HG02642 (cell line): ENCODE results near the gene C11orf97.
A peak's percentile ranks its signal among the peaks of the same experiment; 100 is the strongest.
"Not testable (repeated sequence)": the region's sequence is repeated elsewhere in the genome, so short reads cannot be mapped to it uniquely, and the experiment has no call there.

ENCODE experiments used
- ATAC-seq: cut with Tn5 transposase; IDR thresholded peaks from one replicate; pipeline ENCODE4 v1.9.1; 2021; ENCODE audit warnings: mild to moderate bottlenecking; ENCODE audit not compliant: unreplicated experiment, poor library complexity

Gene C11orf97

GRCh38 chr11:94511932-94512781 lies at the start of gene C11orf97:
TSS of gene C11orf97 (plus strand) at chr11:94512461. CDS start at chr11:94512529, 68 bp downstream.
- peak; percentile 90 for ATAC-seq

DNA sequence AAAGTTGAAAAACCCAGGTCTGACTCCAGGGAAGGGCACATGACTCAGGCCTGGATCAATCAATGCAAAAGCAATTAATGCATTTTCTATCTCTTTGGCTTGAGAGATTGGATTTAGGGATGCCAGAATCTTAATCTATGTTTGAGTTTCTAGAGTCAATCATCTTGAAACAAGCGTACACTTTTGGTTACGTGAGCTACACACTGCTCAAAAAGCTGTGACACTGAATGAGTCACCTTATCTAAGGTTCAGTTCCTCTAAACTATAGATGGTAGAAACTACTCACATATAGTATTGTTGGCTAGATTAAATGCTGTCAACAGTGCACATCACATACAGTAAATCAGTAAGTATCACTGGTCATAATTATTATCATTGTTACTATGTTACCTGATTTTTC lies 42.8 kb upstream of the C11orf97 start:
- peak; percentile 83 for ATAC-seq

DNA sequence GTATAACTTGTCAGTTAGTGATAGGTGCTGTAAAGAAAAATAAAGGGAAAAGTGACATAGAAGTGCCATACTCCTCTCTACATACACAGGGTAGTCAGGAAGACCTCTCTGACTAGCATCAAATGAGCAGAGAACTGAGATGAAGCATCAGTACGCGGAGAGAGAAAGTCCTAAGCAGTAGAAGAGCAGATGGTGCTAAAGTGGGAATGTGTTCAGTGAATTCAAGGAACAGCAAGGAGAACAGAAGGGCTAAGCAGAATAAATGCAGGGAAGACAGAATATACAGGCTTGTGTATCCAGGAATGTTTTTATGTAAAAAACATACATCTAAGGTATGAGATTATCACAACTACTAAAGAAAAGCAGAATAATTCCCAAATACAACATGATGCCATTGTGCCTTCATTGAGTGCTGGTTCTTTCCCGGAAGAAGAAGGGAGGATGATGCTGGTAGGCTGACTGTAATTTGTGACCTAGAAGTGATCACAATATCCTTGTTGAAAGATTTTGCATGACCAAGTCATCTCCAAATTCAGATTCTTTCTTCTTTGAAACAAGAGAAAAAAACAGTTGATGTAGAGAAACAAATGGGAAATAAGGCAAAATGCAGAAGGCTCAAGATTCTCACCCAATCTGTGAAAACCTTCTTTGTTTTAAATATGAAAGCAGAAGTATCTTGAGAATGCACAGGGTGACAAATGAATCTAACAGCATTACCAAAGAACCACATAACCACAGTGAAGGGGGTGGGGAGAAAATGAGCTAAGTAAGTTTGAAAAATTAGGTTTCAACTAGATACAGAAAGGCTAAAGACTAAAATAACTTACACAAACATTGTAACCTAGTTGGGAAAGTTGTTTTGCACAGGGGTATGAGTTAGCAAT lies 39.1 kb upstream of the C11orf97 start:
- peak; percentile 86 for ATAC-seq

DNA sequence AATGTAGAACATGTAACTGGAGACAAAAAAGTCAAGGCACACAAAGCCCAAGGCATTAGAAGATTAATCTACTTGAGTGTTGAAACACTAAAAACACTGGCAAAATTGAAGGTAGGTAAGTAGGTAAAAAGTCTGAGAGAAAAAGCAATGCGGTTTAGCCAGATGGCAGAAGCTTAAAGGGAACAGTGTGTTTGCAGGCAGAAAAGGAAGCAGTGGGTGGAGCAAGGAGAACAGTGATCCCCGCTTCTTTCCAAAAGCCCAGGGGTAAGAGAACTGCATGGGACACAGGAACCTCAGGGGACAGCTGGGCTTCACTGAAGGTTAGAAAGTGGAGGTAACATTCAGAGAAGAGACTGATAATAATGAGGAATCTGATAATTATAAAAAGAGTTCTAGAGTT lies 34.6 kb upstream of the C11orf97 start:
- no peak for ATAC-seq

DNA sequence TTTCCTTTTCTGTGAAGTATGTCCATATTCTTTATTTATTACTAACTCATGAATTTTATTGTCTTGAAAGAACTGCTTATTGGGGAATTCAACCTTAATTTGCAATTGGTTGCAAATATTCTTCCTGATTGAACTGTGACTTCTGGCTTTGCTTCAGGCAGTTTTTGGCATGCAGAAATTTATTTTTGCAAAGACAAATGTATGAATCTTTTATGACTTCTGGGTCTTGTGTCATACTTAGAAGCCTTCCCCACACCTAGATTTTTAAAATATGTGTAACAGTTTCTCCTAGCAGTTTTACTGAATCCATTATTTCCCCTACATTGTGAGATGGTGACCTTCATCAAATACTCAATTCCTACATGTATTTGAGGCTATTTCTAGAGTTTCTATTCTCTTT lies 30.9 kb upstream of the C11orf97 start:
- ATAC-seq = no peak

GRCh38 chr11:94486068-94486467 lies 26.2 kb upstream of the C11orf97 start:
- no peak for ATAC-seq

DNA sequence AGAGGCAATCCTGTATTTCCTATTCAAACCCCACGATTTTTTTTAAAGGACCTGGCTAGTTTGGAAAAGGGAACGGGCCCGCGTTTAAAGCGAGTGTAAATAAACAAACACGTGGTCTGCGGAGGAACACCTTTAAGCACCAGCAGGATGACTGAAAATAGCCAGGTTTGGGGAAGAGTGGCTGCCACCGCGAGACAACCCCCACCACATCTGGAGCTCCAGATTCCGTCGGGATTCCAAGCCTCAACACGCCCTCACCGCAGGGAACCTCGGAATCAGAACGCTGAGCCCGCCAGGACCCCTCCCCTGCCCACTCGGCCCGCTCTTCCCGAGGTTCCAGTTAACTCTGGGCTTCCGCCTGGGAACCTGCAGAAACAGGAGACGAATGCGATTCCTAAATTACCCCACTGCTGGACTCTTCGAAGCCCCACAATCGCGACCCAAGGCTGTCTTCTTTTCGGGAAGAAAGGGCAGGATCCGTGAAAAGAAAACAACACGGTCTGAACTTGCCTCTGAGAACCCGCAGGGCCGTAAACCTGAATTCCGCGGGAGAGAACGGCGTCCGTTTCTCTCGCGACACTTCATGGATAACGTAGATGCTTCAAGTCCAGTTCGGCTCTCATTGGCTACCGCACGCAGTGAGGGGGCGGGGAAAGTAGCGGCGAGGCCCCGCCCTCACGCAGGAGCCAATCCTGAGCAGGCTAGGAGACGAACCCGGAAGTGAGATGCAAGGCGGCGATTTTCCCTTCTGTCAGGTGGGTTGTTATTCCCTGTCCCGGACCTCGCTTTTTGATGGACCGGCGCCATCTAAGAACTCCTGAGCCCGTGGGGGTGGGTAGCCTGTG lies 18.8 kb upstream of the C11orf97 start, which contains the start of the genes ANKRD49 and MRE11:
ANKRD49 (plus strand) TSS at position 704 of the 845 bp plus-strand sequence. CDS start 2,710 bp downstream, outside the sequence.
MRE11 (minus strand) TSS at position 564 of the 845 bp plus-strand sequence. CDS start 1,043 bp downstream, outside the sequence.
- ATAC-seq = peak; percentile 100

GRCh38 chr11:94494126-94494680 lies 18.1 kb upstream of the C11orf97 start:
- ATAC-seq = peak; percentile 67

DNA sequence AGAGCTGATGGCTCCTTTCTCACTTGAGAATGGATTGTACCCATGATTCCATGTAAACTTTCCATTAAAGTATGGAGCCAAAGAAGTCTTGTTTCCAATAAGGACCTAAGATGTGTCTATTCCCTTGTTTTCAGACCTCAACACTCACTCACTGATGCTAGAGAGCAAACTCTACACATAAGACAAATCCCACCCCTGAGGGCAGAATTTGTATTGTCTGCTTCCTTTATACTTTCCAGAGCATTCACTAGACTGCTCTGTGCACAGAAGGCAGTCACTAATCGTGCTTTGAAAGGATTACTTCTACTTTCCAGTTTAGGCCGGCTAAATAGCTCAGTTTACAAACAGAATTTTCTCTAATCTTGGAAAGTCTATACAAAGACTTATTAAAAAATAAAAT lies 12.1 kb upstream of the C11orf97 start:
- ATAC-seq = no peak

- ATAC-seq = no peak
Observed at GRCh38 chr11:94501522-94501921, 10.7 kb upstream of the C11orf97 start.

DNA sequence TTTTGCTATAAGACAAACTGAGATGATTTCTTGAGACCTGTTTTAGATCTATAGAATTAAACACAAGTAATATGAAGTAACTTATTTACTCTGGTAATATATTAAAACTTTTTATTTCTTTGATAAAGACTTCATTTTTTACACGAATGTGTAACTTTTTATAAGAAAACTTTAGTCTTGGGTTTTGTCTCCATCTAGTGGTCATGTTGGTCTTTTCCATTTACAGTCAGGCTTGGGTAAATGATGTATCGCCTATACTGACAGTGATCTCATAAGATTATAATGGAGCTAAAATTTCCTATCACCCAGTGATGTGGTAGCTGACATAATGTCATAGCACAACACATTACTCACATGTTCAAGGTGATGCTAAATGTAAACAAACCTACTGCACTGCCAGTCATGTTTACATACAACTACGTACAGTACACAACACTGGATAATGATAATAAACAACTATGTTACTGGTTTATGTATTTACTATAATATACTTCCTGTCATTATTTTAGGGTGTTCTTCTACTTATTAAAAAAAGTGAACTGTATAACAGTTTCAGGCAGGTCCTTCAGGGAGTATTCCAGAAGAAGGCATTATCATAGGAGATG lies 7.5 kb upstream of the C11orf97 start:
- ATAC-seq = no peak

DNA sequence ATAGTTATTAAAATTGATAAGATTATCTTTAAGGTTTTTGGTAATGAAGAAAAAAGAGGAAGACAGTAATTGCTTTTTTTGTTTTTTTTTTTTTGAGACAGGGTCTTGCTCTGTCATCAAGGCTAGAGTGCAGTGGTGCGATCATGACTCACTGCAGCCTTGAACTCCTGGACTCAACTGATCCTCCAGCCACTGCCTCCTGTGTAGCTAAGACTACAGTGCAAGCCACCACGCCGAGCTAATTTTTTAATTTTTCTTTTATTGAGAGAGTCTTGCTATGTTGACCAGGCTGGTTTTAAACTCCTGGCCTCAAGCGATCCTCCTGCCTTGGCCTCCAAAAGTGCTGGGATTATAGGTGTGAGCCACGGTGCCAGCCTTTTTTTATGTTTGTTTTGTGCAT lies 5.7 kb upstream of the C11orf97 start:
- not testable (repeated sequence) for ATAC-seq

DNA sequence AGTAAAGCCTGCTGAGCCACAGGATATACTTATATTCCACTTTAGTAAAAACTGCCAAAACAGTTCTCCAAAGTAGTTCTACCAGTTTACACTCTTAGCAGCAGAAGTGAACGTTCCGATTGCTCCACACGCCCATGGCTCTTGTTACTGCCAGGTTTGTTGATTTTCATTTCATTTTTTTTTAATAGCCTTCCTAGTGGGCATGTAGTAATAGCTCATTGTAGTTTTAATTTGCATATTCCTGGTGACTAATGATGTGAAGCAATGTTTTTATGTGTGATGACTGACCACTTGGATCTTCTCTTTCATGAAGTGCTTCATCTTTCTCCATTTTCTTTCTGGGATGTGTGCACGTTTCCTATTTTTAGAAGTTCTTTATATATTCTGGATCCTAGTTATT lies 4.8 kb upstream of the C11orf97 start:
- no peak for ATAC-seq

- no peak for ATAC-seq
Observed at GRCh38 chr11:94513091-94513490, 830 bp downstream of the C11orf97 start.

- no peak for ATAC-seq
Observed at GRCh38 chr11:94515398-94515797, 3.1 kb downstream of the C11orf97 start.

GRCh38 chr11:94516725-94517124 lies 4.5 kb downstream of the C11orf97 start:
- no peak for ATAC-seq

- no peak for ATAC-seq
Observed at GRCh38 chr11:94518300-94518699, 6.0 kb downstream of the C11orf97 start.

DNA sequence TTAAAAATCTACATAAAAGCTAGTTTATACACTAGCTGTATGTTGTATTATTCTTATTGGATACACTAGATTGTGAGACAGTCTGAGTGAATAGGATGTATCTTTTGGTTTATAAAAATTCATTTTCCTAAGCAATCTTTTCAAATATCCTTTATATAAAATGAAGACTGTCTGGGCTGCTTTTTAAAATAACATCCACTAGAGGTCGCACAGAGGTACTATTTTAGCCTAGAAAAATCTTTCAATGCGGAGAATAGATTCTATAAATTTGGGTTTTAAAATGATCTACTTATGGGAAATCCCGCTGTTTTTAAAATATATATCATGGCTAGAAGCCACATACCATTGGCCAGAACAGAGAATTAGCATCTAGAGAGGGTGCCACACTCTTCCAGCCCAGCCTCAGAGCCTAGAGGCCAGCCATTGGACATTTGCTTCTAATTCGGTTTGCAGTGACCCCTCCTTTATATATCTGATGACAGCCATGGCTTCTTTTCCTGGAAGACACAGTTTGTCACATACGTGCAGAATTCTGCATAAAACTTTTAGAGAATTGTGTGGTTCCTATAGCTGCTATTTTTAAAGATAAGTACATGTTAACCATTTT lies 7.3 kb downstream of the C11orf97 start:
- ATAC-seq = peak; percentile 61

- peak; percentile 66 for ATAC-seq
Observed at GRCh38 chr11:94521684-94522083, 9.4 kb downstream of the C11orf97 start.
